HEK293 (cell line): ENCODE measurements around the gene ASCC3.

Experiments
- CTCF ChIA-PET: fragments of 350-600 bp; formaldehyde crosslinking; extraction: SDS; loops from one replicate; lab custom pipeline; 2021; ENCODE audit warnings: antibody characterized with exemption; lab: Yijun Ruan, JAX
- POLR2A ChIA-PET: fragments of 300-600 bp; formaldehyde crosslinking; extraction: SDS; loops from one replicate; lab custom pipeline; 2020; ENCODE audit warnings: antibody characterized with exemption, inconsistent platforms; lab: Yijun Ruan, JAX
- H3K27ac ChIP-seq: fragments of 200-500 bp; sonication (Bioruptor generic); 2 replicates; pipeline ENCODE4 v1.5.1; 2014; ENCODE audit warnings: low read depth, low read length, control low read depth, inconsistent platforms; ENCODE audit errors: extremely low read depth
- H3K36me3 ChIP-seq, 2 experiments: fragments of 200-500 bp in 1 of 2; sonication (Bioruptor generic) in 1 of 2; 1 replicate in 1 of 2; 2 replicates in 1 of 2; pipeline ENCODE4 v1.5.1; 2014 to 2017; ENCODE audit warnings: inconsistent platforms in 2 of 2, low read length in 2 of 2; ENCODE audit not compliant: control insufficient read depth in 2 of 2, insufficient read depth in 1 of 2
- H3K4me1 ChIP-seq: fragments of 200-500 bp; sonication (Bioruptor generic); 2 replicates; pipeline ENCODE4 v1.5.1; 2014; ENCODE audit warnings: mild to moderate bottlenecking, low read length, inconsistent platforms; ENCODE audit not compliant: control insufficient read depth, insufficient read depth
- H3K4me3 ChIP-seq: 2 replicates; pipeline ENCODE4 v1.5.1; 2011; ENCODE audit warnings: low read depth, mild to moderate bottlenecking, control low read depth, low read length, moderate library complexity
- H3K9me3 ChIP-seq: fragments of 200-500 bp; sonication (Bioruptor generic); 2 replicates; pipeline ENCODE4 v1.5.1; 2014; ENCODE audit warnings: low read depth, low read length, inconsistent platforms; ENCODE audit not compliant: control insufficient read depth, insufficient read depth
- BCL6B ChIP-seq: fragments of 450-650 bp; formaldehyde crosslinking; IDR thresholded peaks from 2 replicates; pipeline ENCODE4 v1.5.1; 2017; ENCODE audit warnings: missing biosample characterization, missing genetic modification characterization
- KLF7 ChIP-seq: fragments of 450-650 bp; formaldehyde crosslinking; IDR thresholded peaks from 2 replicates; pipeline ENCODE4 v1.5.1; 2016; ENCODE audit warnings: missing biosample characterization, missing genetic modification characterization, borderline replicate concordance
- PRDM1 ChIP-seq: fragments of 450-650 bp; formaldehyde crosslinking; IDR thresholded peaks from 2 replicates; pipeline ENCODE4; 2016; ENCODE audit warnings: missing biosample characterization, missing genetic modification characterization
- SCRT2 ChIP-seq: fragments of 450-650 bp; formaldehyde crosslinking; IDR thresholded peaks from 2 replicates; pipeline ENCODE4 v1.5.1; 2016; ENCODE audit warnings: missing biosample characterization, missing genetic modification characterization
- SP7 ChIP-seq: fragments of 450-650 bp; formaldehyde crosslinking; IDR thresholded peaks from 2 replicates; pipeline ENCODE4 v1.5.1; 2016; ENCODE audit warnings: missing biosample characterization, missing genetic modification characterization
- TCF7L2 ChIP-seq: IDR thresholded peaks from 2 replicates; pipeline ENCODE4 v1.6.1; 2011; ENCODE audit warnings: low read depth, mild to moderate bottlenecking, inconsistent platforms, low read length, moderate library complexity, borderline replicate concordance
- TRIM28 ChIP-seq: IDR thresholded peaks from 2 replicates; pipeline ENCODE4 v1.6.1; 2011; ENCODE audit warnings: low read length, control low read depth, borderline replicate concordance
- WT1 ChIP-seq: fragments of 450-650 bp; formaldehyde crosslinking; IDR thresholded peaks from 2 replicates; pipeline ENCODE4 v1.5.1; 2016; ENCODE audit warnings: missing biosample characterization, missing genetic modification characterization
- ZFP3 ChIP-seq: fragments of 450-650 bp; formaldehyde crosslinking; IDR thresholded peaks from 2 replicates; pipeline ENCODE4 v1.5.1; 2016; ENCODE audit warnings: low read depth, missing biosample characterization, missing genetic modification characterization
- ZNF10 ChIP-seq: fragments of 450-650 bp; formaldehyde crosslinking; IDR thresholded peaks from 2 replicates; pipeline ENCODE4 v1.5.1; 2017; ENCODE audit warnings: missing biosample characterization, missing genetic modification characterization
- ZNF133 ChIP-seq: fragments of 450-650 bp; formaldehyde crosslinking; IDR thresholded peaks from 2 replicates; pipeline ENCODE4 v1.5.1; 2016; ENCODE audit warnings: missing biosample characterization, missing genetic modification characterization
- ZNF146 ChIP-seq: fragments of 450-650 bp; formaldehyde crosslinking; IDR thresholded peaks from 2 replicates; pipeline ENCODE4 v1.5.1; 2016; ENCODE audit warnings: missing biosample characterization, missing genetic modification characterization
- ZNF24 ChIP-seq: fragments of 450-650 bp; formaldehyde crosslinking; IDR thresholded peaks from 2 replicates; pipeline ENCODE4 v1.5.1; 2016; ENCODE audit warnings: missing biosample characterization, missing genetic modification characterization
- ZNF280C ChIP-seq: fragments of 450-650 bp; formaldehyde crosslinking; IDR thresholded peaks from 2 replicates; pipeline ENCODE4 v1.5.1; 2016; ENCODE audit warnings: missing biosample characterization, missing genetic modification characterization
- ZNF302 ChIP-seq: fragments of 450-650 bp; formaldehyde crosslinking; IDR thresholded peaks from 2 replicates; pipeline ENCODE4 v1.5.1; 2016; ENCODE audit warnings: missing biosample characterization, missing genetic modification characterization, low read depth
- ZNF335 ChIP-seq: fragments of 450-650 bp; formaldehyde crosslinking; conservative IDR thresholded peaks from 2 replicates; pipeline ENCODE4 v1.5.1; 2016; ENCODE audit warnings: missing biosample characterization, missing genetic modification characterization
- ZNF514 ChIP-seq: fragments of 450-650 bp; formaldehyde crosslinking; IDR thresholded peaks from 2 replicates; pipeline ENCODE4 v1.5.1; 2016; ENCODE audit warnings: missing biosample characterization, missing genetic modification characterization
- ZNF626 ChIP-seq: fragments of 450-650 bp; sonication (Bioruptor Pico); formaldehyde crosslinking; IDR thresholded peaks from 2 replicates; pipeline ENCODE4 v1.5.1; 2018; ENCODE audit warnings: missing biosample characterization, missing genetic modification characterization, inconsistent platforms
- ZNF670 ChIP-seq: fragments of 450-650 bp; formaldehyde crosslinking; IDR thresholded peaks from 2 replicates; pipeline ENCODE4 v1.5.1; 2016; ENCODE audit warnings: missing biosample characterization, missing genetic modification characterization, low read depth
- ZNF747 ChIP-seq: fragments of 450-650 bp; formaldehyde crosslinking; IDR thresholded peaks from 2 replicates; pipeline ENCODE4 v1.5.1; 2016; ENCODE audit warnings: missing biosample characterization, missing genetic modification characterization
- ZNF791 ChIP-seq: fragments of 450-650 bp; formaldehyde crosslinking; IDR thresholded peaks from 2 replicates; pipeline ENCODE4 v1.5.1; 2016; ENCODE audit warnings: missing biosample characterization, missing genetic modification characterization
- ZNF843 ChIP-seq: fragments of 450-650 bp; formaldehyde crosslinking; IDR thresholded peaks from 2 replicates; pipeline ENCODE4 v1.5.1; 2016; ENCODE audit warnings: missing biosample characterization, missing genetic modification characterization
- ZSCAN30 ChIP-seq: fragments of 450-650 bp; IDR thresholded peaks from 2 replicates; pipeline ENCODE4 v1.5.1; 2018; ENCODE audit warnings: missing biosample characterization, mild to moderate bottlenecking, missing genetic modification characterization, moderate library complexity
- TF ChIP-seq, protein P1 (sequence below): fragments of 450-650 bp; formaldehyde crosslinking; IDR thresholded peaks from 2 replicates; pipeline ENCODE4 v1.5.1; 2016; ENCODE audit warnings: missing biosample characterization, missing genetic modification characterization, low read depth
- TF ChIP-seq, protein P2 (sequence below): fragments of 450-650 bp; formaldehyde crosslinking; IDR thresholded peaks from 2 replicates; pipeline ENCODE4 v1.5.1; 2016; ENCODE audit warnings: missing biosample characterization, missing genetic modification characterization

ASCC3 gene

DNA sequence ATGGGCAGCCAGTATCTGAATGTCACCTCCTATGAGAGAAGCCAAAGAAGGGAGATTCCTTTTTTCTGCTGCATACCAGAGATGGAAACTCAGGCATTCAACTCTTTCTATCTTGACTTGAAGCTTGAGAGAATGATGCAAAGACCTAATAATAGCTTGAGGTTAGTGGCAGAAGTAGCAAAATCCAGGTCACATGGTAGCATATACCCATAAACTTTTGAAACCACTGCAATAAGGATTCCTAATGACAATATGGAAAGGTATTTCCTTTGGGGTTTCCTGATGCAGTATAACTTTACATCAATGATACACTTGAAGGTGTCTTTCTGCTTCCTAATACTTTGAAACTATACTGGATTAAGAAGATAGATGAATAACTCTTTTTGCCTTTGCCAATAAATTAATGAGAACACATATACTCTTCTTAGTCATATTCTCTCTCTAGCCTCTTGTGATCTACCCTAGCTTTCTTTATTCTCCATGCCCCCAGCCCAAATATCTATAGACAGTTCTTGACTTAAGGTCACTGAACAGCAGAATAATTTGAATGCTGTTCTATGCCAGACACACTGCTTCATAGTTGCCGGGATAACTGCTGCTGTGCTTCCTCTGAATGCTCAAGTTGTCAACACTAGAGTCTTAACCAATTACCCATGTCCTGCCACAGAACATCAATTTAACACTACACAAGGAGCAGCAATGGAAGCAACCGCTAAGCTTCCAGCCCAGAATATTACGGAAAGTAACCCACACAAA is 260.9 kb downstream of the ASCC3 start:
- POLR2A ChIA-PET, result no interaction called here
- TF ChIP-seq KLF7, result no peak
- no peak for TF ChIP-seq ZNF302
- no peak for TF ChIP-seq ZNF843 (tag by site-specific recombination)
- TF ChIP-seq ZNF335 (tag by site-specific recombination), result no peak
- no peak for TF ChIP-seq ZFP3 (tag by site-specific recombination)
- no peak for TF ChIP-seq PRDM1 (tag by site-specific recombination)
- TF ChIP-seq ZNF146, result no peak
- no peak for TF ChIP-seq ZNF670
- TF ChIP-seq, protein P1, sequence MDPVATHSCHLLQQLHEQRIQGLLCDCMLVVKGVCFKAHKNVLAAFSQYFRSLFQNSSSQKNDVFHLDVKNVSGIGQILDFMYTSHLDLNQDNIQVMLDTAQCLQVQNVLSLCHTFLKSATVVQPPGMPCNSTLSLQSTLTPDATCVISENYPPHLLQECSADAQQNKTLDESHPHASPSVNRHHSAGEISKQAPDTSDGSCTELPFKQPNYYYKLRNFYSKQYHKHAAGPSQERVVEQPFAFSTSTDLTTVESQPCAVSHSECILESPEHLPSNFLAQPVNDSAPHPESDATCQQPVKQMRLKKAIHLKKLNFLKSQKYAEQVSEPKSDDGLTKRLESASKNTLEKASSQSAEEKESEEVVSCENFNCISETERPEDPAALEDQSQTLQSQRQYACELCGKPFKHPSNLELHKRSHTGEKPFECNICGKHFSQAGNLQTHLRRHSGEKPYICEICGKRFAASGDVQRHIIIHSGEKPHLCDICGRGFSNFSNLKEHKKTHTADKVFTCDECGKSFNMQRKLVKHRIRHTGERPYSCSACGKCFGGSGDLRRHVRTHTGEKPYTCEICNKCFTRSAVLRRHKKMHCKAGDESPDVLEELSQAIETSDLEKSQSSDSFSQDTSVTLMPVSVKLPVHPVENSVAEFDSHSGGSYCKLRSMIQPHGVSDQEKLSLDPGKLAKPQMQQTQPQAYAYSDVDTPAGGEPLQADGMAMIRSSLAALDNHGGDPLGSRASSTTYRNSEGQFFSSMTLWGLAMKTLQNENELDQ (tag by site-specific recombination), result no peak
- TF ChIP-seq SCRT2 (tag by site-specific recombination), result no peak
- no peak for TF ChIP-seq ZNF791
- Histone ChIP-seq H3K36me3 (peaks cover 0 to 43% of the 10 kb centered on the region in 2 experiments; a peak in 1 of 3 replicates), H3K9me3 (no peaks in the 10 kb centered on the region), H3K4me1 (no peaks in the 10 kb centered on the region), H3K27ac (no peak overlapping the region), H3K4me3 (no peak overlapping the region)
- CTCF ChIA-PET, result interaction anchor here (0.7 kb wide), 1 partner anchor 215 kb away, joined by 5 read pairs; no protein-coding TSS in a partner anchor

DNA sequence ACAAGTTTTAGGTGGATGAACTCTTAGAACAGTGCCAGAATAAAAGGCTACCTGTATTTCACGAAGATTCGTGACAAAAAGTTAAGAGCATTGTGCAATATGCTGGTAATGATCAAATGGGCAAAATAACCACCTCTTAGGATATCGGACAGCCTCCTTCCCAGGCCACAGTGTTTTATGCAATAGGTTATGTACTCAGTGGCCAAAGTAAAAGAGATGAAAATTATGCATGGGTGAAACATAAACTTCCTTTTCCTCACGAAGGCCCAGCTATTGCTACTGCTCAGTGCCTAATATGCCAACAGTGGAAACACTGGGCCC is 262.8 kb downstream of the ASCC3 start:
- TF ChIP-seq, protein P2, sequence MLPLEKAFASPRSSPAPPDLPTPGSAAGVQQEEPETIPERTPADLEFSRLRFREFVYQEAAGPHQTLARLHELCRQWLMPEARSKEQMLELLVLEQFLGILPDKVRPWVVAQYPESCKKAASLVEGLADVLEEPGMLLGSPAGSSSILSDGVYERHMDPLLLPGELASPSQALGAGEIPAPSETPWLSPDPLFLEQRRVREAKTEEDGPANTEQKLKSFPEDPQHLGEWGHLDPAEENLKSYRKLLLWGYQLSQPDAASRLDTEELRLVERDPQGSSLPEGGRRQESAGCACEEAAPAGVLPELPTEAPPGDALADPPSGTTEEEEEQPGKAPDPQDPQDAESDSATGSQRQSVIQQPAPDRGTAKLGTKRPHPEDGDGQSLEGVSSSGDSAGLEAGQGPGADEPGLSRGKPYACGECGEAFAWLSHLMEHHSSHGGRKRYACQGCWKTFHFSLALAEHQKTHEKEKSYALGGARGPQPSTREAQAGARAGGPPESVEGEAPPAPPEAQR (tag by site-specific recombination), result no peak
- TF ChIP-seq ZNF133 (no peak), KLF7 (no peak), ZNF670 (no peak), SP7 (no peak), TCF7L2 (no peak), WT1 (tag by site-specific recombination) (no peak)
- H3K27ac ChIP-seq, result no peak overlapping the region
- H3K36me3 ChIP-seq, result peaks cover 4 to 38% of the 10 kb centered on the region in 2 experiments; a peak in 2 of 3 replicates
- H3K9me3 ChIP-seq, result no peaks in the 10 kb centered on the region
- ChIA-PET CTCF (no interaction called here), POLR2A (no interaction called here)
- H3K4me3 ChIP-seq, result no peak overlapping the region
- no peaks in the 10 kb centered on the region for H3K4me1 ChIP-seq

- Histone ChIP-seq H3K27ac (no peak overlapping the region), H3K4me1 (no peaks in the 10 kb centered on the region), H3K9me3 (no peaks in the 10 kb centered on the region), H3K4me3 (no peak overlapping the region), H3K36me3 (peaks cover 4 to 36% of the 10 kb centered on the region in 2 experiments; a peak in 2 of 3 replicates)
- POLR2A ChIA-PET, result no interaction called here
- CTCF ChIA-PET, result no interaction called here
- TF ChIP-seq TCF7L2 (no peak), BCL6B (tag by site-specific recombination) (peak; percentile 49; the same call in 1 of the 2 replicates), ZNF747 (tag by site-specific recombination) (no peak), TRIM28 (no peak), ZNF514 (no peak), ZNF10 (tag by site-specific recombination) (no peak), ZNF280C (tag by site-specific recombination) (no peak), ZSCAN30 (no peak), ZNF626 (tag by site-specific recombination) (no peak), SCRT2 (tag by site-specific recombination) (0 out of 2 replicates have a peak, but pooled peaks have one; percentile 19), ZNF24 (tag by site-specific recombination) (no peak)
Observed at GRCh38 chr6:100617633-100618350, 263.3 kb downstream of the ASCC3 start.
